Measurements from ENCODE around the gene SNX4. TPM values are rescaled to one million over a fixed set of nuclear protein-coding genes. Genes with fewer than 3 reads are reported as not detected.

Gene SNX4
- total RNA-seq, 2 experiments from 2014 or later = 28.2 to 38.9 TPM

- intact Hi-C loops (cut with micrococcal nuclease; ENCODE audit: unreplicated experiment) = no loop called here
- Histone ChIP-seq H3K36me3 (ENCODE audit: insufficient read depth, low read length) (peaks cover 66% of the 10 kb centered on the region), H3K4me1 (ENCODE audit: insufficient read depth, low read length, poor library complexity, severe bottlenecking) (peaks cover 7% of the 10 kb centered on the region), H3K9me2 (ENCODE audit: insufficient read depth, low read length) (no peaks in the 10 kb centered on the region), H2AFZ (ENCODE audit: low read length) (no peak overlapping the region), H3K4me3 (ENCODE audit: low read depth, low read length, poor library complexity, severe bottlenecking) (no peak overlapping the region), H3K4me2 (ENCODE audit: low read length) (no peak overlapping the region), H3K9me3 (ENCODE audit: low read length) (peaks cover 21% of the 10 kb centered on the region; the same call in 1 of the 2 replicates), H3K79me2 (ENCODE audit: insufficient read depth, low read depth, low read length) (peaks cover 16% of the 10 kb centered on the region; the same call in 1 of the 2 replicates), H3K27ac (ENCODE audit: low read depth, low read length, poor library complexity, severe bottlenecking) (no peak overlapping the region), H4K20me1 (ENCODE audit: insufficient read depth, low read length) (no peaks in the 10 kb centered on the region)
- no TSS peak for BruUV-seq (replicated peaks)
- ChIA-PET CTCF (ENCODE audit: unreplicated experiment) (no interaction called here), POLR2A (interaction anchor here (0.6 kb wide), 1 partner anchor 19 kb away, joined by 3 read pairs; no protein-coding TSS in a partner anchor)
- DNase-seq (ENCODE audit: low spot score) = no peak
- TF ChIP-seq CTCF (conservative IDR thresholded peaks at IDR 0.05; ENCODE audit: low read length) = no peak
- TF ChIP-seq EZH2phosphoT487 (IDR thresholded peaks at IDR 0.05; ENCODE audit: borderline replicate concordance, low read depth, low read length) = no peak
Measured at GRCh38 chr3:125507128-125507527, 12.9 kb downstream of the SNX4 start.

GRCh38 chr3:125498630-125499029, 21.4 kb downstream of the SNX4 start:
- POLR2A ChIA-PET = no interaction called here
- Histone ChIP-seq H4K20me1 (ENCODE audit: insufficient read depth, low read length) (no peaks in the 10 kb centered on the region), H3K4me2 (ENCODE audit: low read length) (no peak overlapping the region), H3K4me3 (ENCODE audit: low read depth, low read length, poor library complexity, severe bottlenecking) (no peak overlapping the region), H2AFZ (ENCODE audit: low read length) (no peak overlapping the region), H3K4me1 (ENCODE audit: insufficient read depth, low read length, poor library complexity, severe bottlenecking) (no peaks in the 10 kb centered on the region), H3K79me2 (ENCODE audit: insufficient read depth, low read depth, low read length) (no peaks in the 10 kb centered on the region), H3K36me3 (ENCODE audit: insufficient read depth, low read length) (peaks cover 57% of the 10 kb centered on the region), H3K27ac (ENCODE audit: low read depth, low read length, poor library complexity, severe bottlenecking) (no peak overlapping the region), H3K9me2 (ENCODE audit: insufficient read depth, low read length) (no peaks in the 10 kb centered on the region), H3K9me3 (ENCODE audit: low read length) (no peaks in the 10 kb centered on the region)
- no TSS peak for BruUV-seq (replicated peaks)
- CTCF ChIA-PET (ENCODE audit: unreplicated experiment) = no interaction called here
- no peak for TF ChIP-seq CTCF (conservative IDR thresholded peaks at IDR 0.05; ENCODE audit: low read length)
- TF ChIP-seq EZH2phosphoT487 (IDR thresholded peaks at IDR 0.05; ENCODE audit: borderline replicate concordance, low read depth, low read length) = no peak
- intact Hi-C loops (cut with micrococcal nuclease; ENCODE audit: unreplicated experiment) = no loop called here
- DNase-seq (ENCODE audit: low spot score) = no peak

- TF ChIP-seq EZH2phosphoT487 (IDR thresholded peaks at IDR 0.05; ENCODE audit: borderline replicate concordance, low read depth, low read length) = no peak
- no peak for TF ChIP-seq CTCF (conservative IDR thresholded peaks at IDR 0.05; ENCODE audit: low read length)
- ChIA-PET POLR2A (no interaction called here), CTCF (ENCODE audit: unreplicated experiment) (no interaction called here)
- no peaks in the 10 kb centered on the region for H3K9me3 ChIP-seq (ENCODE audit: low read length)
- no peaks in the 10 kb centered on the region for H4K20me1 ChIP-seq (ENCODE audit: insufficient read depth, low read length)
- BruUV-seq (replicated peaks) = no TSS peak
- H3K4me3 ChIP-seq (ENCODE audit: low read depth, low read length, poor library complexity, severe bottlenecking) = no peak overlapping the region
- H3K9me2 ChIP-seq (ENCODE audit: insufficient read depth, low read length) = no peaks in the 10 kb centered on the region
- no peak overlapping the region for H3K4me2 ChIP-seq (ENCODE audit: low read length)
- intact Hi-C loops (cut with micrococcal nuclease; ENCODE audit: unreplicated experiment) = no loop called here
- no peak for DNase-seq (ENCODE audit: low spot score)
- no peak overlapping the region for H2AFZ ChIP-seq (ENCODE audit: low read length)
- no peaks in the 10 kb centered on the region for H3K79me2 ChIP-seq (ENCODE audit: insufficient read depth, low read depth, low read length)
- H3K36me3 ChIP-seq (ENCODE audit: insufficient read depth, low read length) = peaks cover 61% of the 10 kb centered on the region
- no peaks in the 10 kb centered on the region for H3K4me1 ChIP-seq (ENCODE audit: insufficient read depth, low read length, poor library complexity, severe bottlenecking)
- no peak overlapping the region for H3K27ac ChIP-seq (ENCODE audit: low read depth, low read length, poor library complexity, severe bottlenecking)
Measured at GRCh38 chr3:125496701-125497100, 23.3 kb downstream of the SNX4 start.

Measured in OCI-LY7 (cell line).